HG02884 (cell line): ENCODE data around the gene NFIX.

Experiments
- ATAC-seq: cut with Tn5 transposase; IDR thresholded peaks from one replicate; pipeline ENCODE4 v1.9.1; 2021; ENCODE audit warnings: mild to moderate bottlenecking, moderate library complexity; ENCODE audit not compliant: unreplicated experiment

NFIX gene

DNA sequence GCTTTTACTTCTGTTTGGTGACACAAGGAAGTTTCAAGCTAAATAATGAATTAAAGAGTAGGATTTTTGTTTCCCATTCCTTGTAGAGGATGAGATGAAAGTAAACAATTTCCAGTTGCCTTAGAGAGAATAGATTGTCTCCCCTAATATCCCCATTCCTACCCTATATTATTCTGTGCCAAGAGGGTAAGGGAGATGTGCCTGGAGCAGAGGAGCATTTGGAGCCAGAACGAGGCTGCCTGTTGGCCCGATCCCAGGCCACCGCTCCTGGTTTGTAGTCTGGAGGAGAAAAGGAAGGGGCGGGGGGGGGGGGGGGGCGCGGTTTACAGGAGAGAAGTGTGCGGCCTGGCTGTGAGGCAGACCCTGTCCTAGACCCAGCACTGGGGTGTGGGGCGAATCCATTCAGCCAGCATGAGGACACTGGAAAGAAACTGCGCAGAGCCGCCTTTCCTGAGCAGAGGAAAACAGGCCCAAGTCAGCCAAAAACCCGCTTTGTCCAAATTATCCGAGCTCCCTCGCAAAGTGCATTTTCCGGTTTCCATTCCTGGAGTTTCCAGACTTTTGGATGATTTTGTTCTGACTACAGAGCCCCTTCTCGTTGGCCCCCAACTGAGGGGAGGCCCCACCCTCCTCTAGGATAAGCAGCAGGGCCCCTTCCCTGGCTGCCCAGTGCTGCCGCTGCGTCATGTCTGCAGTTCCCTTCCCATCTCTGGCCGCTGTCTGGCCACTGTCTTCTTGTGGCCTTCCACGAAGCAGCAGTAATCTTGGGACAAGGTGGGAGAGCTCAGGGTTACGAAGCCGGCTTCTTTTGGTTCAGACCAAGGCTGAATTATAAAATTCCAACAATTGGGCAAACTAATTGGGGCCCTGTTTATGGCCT lies 23.0 kb downstream of the NFIX start:
- no peak for ATAC-seq

DNA sequence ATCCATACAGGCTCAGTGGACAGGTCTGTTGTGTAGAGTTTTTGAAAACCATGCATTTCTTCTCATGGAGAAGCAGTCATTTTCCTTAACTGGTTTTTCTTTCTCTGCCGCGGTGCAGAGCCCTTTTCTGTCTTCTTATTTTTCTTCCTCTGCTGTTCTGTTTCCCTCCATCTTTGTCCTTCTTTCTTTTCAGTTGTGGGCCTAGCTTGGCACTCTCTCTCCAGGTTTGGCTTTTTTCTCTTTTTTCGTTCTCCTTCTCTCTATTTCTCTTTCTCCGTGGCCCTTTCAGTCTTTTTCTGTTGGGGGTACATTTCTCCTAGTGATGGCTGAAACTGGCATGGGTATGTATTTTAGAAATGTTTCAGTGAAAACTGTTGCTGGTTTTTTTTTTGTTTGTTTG lies 24.1 kb downstream of the NFIX start:
- ATAC-seq, result no peak

DNA sequence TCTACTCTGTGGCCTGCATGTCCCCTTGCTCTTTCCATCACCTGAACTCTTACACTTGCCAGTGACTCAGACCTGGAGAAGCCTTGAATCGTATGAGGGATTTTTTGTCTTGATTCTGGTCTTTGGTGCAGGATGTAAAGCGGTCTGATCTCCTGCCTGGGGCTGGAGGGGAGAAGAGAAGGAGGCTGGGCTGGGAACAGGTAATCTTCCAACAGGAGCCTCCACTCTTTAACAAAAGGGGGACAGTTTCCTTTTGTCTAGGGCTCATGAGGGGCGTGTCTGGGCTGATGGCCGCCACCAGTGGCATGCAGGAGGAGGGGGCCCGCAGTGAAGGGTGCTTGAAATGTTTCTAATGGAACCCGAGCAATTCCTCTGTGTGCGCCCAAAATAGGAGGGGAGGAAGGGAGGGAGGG lies 24.7 kb downstream of the NFIX start:
- no peak for ATAC-seq

DNA sequence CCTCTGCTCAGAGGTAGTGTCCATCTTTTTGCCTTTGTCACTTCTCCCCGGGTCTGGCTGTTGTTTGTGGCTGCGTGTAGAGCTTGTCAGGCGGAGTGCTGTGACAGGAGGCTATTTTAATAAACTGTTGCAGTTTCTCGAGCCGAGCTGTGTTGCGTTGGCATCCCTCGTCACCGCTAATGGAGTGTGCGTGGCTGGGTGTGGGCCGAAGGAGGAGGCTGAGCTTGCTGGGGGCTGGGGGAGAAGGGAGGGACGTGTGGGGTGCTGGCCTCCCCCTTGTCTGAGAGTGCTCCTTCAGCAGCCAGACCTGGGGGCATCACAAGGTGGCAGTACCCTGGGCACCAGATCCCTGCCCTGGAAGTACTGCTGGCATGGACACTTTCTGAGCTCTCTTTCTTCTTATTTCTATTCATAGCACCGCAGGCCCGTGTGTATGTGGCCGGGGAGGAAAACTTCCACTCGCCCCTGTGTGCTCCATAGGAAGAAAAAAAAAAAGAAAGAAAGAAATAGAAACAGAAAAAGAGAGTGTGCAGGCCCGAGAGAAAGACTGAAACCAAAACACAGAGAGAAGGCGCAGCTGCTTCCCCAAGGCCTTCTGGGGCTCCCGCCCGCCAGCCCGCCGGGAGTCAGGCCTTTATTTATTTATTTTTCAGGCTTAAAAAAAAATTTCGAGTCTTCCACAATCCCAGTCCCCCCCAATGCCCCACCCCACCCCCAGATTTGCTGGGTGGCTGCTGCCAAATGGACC lies 27.0 kb downstream of the NFIX start:
- no peak for ATAC-seq

DNA sequence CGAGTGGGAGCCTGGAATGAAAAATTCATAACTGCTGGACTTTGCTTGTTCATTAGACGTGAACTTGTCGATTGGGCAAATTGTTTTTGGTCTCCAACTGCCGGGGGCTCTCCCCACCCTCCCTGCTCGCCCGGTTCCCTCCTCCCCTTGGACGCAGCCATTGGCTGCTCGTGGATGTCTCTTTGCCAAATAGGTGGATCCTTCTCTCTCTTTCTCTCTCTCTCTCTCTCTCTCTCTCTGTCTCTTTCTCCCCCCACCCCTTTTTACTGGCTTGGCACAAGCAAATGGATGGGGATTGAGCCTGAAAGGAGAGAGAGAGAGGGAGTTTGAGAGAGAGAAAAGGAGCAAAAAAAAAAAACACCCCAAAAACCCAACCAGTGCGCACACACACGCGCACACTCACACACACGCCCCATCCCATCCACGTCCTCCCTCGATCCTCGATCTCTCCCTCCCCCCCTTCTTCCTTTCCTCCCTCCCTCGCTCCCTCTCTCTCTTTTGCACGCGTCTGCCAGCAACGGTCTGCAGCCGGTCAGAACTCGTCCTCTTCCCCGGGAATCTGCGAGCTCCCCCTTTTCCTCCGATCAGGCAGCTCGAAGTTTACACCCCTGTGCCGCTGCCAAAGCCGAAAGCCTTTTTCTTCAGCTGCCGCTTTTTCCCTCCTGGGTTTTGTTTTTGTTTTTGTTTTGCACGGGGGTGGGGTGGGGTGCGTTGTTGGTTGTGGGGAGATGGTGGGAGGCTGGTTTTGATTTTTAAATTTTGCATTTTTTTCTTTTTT lies 27.8 kb downstream of the NFIX start:
- no peak for ATAC-seq

DNA sequence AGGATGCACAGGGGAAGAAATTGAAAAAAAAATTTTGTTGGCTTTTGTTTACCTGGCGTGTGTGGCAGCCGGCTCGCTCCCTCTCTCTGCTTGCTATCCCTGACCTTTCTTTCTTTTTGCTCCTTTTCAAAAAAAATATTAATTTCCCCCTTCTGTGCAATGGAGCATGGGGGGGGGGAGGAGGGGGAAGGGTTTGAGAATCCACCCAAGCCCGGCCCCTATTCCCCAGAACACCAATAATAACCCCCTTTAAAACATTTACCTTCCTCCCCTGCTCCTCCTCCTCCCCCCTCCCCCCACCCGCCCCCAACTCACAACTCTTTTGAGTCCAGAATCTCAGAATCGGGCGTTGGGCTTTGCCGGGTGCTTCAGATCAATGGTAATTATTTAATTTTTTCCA lies 28.4 kb downstream of the NFIX start:
- no peak for ATAC-seq

DNA sequence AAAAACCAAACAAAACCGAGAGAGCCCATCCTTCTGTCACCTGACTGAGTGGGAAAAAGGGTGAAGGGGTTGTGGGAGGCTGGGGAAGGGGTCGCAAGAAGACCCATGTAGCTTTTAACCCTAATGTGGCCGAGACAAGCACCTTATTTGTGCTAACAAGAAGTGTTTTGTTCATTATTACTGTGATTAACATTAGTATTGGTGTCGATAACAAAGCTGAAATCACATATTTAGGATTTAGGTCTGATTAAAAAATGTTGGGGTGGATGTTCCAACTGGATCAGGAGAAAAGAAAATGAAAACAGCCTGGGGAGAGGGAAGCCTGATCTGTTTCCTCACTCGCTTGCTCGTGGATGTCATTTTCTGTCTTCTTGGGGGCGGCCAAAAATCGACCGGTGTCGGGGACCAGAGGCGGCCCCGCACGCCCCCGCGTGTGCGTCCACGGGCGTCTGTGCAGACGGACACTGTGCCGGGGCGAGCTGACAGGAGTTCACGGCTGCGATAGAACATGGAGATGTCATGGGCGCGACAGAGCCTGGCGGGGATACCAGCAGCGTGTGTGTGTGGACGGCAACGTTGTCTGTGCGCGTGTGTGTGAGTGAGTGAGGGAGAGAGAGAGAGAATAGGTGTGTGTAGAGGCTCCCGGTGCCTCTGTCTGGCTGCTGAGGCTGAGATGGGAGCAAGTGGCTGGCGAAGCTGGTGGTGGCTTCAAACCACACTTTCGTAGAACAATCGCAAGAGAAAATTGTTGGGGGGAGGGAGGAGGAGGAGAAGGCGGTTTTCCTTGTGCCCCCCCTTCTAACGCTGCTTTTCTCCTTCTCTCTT lies 29.1 kb downstream of the NFIX start:
- no peak for ATAC-seq

DNA sequence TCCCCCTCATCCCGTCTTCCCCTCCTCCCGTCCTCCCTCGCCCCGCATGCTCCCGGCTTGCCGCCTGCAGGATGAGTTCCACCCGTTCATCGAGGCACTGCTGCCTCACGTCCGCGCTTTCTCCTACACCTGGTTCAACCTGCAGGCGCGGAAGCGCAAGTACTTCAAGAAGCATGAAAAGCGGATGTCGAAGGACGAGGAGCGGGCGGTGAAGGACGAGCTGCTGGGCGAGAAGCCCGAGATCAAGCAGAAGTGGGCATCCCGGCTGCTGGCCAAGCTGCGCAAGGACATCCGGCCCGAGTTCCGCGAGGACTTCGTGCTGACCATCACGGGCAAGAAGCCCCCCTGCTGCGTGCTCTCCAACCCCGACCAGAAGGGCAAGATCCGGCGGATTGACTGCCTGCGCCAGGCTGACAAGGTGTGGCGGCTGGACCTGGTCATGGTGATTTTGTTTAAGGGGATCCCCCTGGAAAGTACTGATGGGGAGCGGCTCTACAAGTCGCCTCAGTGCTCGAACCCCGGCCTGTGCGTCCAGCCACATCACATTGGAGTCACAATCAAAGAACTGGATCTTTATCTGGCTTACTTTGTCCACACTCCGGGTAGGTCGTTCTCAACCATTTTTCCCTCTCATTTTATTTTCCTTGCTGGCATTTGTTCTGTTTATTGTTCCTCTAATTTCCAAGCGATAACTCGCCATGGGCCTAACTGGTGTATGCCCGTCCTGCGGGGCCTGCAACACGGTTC lies 29.8 kb downstream of the NFIX start:
- no peak for ATAC-seq

DNA sequence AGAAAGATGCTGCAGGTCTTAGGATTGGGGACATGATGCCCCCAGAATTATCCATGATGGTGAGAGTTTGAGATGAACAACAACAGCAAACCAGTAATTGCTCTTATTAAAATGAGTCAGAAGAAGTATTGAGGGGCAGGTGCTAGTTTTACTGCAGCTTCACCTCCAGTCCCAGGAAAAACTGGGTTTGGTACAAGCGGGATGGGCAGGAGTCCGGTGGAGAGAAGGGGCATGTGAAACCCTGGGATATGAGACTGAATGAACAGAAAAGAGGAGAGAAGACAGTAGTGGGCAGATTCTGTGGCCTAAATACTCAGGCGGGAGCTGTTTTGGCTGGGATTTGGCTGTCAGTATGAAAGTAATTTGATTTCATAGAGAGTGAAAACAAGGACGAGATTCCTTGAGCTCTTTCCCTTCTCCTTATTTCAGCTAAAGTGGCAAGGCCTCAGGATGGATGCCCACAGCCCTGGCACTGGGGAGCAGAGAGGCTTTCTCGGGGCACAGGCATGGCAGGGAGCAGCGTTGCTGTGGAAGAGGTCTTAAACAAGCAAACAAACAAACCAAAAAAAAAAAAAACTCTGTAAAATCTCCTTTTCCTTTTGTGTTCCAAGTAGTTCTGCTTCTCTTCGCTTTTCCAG lies 30.7 kb downstream of the NFIX start:
- no peak for ATAC-seq

DNA sequence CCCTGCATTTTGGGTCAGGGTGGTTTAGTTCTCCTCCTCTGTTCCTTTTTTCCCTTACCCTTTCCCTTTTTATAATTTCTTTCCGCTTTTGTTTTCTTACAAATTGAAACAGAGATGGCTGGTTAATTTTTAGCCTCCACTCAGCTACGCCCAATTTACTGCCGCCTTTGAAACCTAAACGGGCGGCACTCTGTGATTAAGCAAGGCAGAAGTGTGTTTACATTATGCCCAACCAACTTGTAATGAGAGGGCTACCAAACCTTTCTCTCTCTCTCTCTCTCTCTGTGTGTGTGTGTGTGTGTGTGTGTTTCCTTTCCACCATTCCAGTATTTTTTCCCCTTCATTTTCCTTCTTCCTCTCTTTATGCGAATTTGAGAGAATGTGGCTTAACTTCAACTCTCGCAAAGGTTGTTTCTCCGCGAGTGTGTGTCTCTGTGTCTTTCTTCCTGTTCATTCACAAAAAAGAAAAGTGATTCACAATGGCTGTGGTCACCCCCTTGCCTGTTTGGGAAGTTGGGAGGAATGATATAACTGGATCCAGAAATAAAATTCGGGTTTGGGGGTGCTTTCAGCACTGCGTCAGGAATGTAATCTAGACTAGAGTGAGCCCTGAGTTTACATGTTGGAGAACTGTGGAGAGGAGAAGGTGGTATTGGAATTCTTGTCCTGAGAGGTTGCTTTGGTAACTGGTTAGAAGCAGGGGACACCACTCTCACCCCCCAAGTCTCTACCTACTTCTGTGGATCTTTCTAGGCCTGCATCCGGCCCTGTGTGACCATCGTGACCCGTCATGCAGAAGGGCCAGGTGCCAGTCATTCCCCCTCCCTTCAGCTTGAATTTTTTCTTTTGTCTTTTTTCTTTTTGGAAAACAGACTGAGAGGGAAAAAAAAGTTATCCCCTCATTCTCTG lies 31.4 kb downstream of the NFIX start:
- no peak for ATAC-seq

DNA sequence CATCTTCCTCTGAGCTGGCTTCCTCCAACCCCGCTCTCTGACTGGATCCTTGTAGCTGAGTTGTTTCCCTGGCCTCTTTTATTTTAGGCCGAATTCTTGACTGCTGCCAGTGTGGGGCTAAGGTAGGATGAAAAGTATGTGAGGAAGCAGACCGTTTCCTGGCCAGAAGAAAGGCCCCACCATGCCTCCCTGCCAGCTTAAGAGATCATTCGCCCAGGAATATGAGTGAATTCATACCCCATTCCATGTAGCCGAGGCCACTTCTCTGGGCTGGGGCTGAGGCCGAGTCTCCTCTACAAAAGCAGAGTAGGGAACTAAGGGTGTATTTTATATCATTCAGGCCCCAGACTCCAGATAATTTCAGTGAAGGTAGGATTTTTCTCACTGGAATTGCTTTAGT lies 32.3 kb downstream of the NFIX start:
- no peak for ATAC-seq

DNA sequence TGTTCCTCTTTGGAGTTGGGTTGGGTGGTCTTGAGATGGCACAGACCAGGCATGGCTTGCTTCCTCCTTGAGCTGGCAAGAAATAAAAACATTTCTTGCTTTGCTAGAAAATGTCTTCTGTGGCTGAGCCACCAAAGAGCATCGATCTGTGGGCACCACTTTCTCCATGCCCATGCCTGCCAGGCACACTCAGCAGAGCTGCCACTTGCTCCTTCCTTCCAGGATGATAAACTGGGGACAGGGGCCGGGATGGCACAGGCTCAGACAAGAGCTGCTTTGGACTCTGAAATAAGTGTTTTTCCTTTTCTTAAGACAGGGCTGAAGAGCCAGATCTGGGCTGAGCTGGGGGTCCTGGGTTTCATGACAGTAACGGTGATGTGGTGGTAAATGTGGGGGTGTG lies 32.8 kb downstream of the NFIX start:
- ATAC-seq, result no peak

DNA sequence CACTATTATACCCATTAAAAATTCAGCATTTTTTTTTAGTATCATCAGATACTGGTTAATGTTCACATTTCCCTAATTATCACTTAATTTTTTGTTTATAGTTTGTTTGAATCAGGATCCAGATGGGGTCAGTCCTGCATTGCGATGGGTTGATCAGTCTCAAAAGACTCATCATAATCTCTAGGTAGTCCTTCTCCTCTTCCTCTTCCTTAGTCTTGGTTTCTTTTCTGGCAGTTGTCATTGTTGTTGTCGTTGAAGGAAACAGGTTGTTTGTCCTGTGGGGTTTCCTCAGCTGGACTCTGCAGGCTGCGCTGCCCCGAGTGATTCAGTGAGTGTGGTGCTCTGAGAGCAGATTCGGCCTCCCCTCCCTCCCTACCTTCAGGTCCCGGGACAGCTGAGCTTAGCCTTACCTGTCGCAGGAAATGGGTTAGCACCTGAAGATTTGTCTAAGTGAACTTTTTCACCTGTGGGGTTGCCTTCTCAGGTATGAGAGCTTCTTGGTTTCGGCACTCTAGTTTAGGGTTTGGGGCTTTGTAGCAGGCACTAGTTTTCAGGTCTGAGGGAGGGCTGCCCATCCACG lies 34.1 kb downstream of the NFIX start:
- no peak for ATAC-seq

DNA sequence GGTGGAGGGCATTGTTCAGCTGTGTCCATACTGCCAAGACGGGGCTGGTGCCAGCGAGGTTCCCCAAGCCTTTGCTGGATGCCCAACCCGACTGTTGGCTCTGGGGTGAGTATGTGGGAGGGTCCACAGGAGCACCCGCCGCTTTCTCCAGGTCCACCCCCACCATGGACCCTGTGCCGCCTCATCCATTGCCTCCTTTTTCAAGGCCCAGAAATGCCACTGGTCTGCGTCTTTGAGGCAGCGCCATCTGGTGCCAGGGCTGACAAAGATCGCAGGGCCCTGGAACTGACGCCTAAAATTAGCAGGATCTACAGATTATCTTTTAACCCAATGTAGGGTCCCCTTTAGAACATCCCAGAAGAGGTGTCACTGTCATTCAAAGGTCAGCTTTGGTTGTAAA lies 34.6 kb downstream of the NFIX start:
- no peak for ATAC-seq

DNA sequence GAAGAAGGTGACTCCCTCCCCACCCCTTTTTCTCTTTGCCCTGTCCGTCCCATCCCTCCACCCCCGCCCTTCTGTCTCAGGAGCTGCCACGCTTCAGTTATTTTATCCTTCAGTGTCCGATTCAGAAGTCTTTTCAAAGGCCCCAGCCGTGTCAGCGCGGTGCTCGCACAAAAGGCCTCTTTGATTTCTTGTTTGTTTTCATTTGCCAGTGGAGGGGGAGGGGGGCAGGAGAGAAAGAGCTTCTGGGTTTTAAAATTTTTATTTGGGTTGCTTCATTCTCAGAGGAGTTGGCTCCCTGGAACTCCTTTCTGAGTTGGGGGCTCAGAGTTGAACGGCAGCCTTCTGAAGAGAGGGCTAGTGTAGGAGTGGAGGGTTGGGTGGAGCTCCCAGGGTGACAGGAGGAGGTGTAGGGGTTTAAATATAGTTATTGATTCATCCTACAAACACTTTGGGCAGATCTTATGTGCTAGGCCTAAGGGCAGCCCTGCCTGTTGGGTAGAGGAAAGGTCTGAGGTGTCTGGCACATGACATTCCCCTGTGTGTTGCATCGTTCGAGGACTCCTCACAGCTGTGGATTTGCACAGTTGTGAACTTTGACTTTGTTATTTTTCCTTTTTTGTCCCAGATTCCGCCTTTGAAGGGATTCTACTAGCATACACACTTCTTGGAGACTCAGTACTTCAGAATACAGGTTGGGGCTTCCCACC lies 36.8 kb downstream of the NFIX start:
- ATAC-seq, result no peak

DNA sequence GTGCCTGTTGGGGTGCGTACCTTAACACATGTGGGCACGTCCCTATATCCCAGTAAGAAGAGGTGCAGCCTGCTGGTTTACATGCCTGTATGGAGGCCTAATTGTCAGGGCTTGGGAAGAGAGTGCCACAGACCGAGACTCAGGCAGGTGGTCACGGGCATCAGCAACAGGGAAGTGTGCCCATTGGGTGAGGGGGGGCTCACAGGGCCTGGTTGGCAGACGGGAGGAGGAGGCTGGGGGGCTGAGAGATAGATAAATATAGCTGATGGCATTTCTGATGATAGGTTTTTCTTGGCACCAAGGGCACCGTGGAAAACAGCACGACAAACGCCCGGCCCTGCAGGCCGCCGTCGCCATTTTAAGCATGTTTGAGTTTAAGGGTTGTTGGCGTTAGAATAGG lies 37.6 kb downstream of the NFIX start:
- no peak for ATAC-seq

DNA sequence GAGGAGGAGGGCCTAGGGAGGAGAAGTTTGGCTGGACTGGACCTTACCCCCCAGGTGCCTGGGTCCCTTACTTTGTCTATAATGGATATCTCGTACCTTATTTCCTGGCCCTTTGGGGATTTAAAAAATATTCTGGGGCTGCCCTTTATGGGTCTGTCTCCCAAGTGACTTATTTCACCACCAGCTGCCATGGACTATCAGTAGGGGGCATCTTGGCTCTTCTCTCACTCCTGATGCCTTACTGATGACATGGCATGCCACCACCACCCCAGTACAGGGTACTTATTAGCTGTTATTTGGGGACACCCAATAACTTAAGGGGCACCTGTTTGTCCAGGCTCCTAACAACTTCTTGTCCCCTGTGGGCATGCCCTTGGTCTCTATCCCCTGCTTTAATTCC lies 38.0 kb downstream of the NFIX start:
- no peak for ATAC-seq
